DMS53 treated with DMSO at 0.1 percent for 48 hours (cell line): ENCODE data around the gene UBL4B.

Experiments used
- DNase-seq: peaks from one replicate; lab custom pipeline; 2025; ENCODE audit not compliant: unreplicated experiment; lab: John Stamatoyannopoulos, UW

Gene UBL4B

GRCh38 chr1:110151175-110151669, 39.0 kb downstream of the UBL4B start:
- no peak for DNase-seq

DNA sequence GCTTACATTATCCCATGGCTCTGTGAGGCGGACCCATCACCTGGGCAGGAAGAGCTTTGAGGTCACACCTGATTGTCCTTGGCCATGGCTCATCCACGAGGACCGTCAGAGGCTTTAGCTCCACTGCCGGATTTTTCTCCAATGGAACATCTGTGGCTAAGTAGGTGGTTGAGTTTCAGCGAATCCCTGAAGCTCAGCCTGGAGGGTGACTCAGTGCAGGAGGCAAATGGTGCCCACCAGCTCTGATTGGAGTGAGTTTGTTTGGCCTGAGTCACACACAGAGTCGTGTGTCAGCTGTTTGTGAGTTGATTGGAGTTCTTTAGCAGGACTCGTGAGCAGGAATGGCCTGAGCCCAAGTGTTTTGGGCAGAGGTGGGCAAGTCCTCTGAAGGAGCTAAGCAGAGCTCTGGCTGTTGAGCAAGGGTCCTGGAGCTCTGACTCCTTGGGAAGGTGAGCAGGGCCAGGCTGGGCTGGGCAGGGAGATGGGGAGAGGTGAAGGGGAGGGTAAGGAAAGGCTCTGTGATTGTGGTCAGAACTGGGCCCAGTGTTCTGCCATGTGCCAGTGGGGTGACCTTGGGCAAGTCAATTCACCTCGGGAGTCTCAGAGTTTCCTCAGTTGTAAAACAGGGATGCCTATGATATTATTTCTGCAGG, 40.0 kb downstream of the UBL4B start:
- DNase-seq, result no peak

DNA sequence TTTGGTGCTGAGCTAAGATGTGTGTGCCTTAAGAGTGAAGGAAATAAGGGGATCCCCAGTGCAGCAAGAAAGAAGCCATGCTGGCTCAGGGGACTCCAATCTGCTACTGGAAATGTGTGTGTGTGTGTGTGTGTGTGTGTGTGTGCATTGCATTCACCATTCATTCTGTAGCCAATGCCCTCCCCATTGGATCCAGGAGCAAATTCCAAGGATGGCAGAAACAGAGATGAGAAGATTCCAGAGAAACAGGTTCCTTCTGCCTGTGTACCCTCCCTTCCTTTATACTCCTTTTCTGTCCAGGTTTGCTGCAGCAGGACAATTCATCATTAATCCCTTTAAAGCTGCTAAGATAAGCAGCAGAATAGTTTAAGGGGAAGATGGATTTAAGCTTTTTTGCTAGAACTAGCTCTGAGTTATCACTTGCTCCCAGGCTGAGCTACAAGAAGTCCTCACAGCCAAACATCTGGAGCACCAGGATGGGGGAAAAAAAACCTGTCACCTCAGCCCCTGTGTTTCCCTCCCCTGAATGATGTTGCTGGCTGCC, 41.2 kb downstream of the UBL4B start:
- DNase-seq, result no peak

DNA sequence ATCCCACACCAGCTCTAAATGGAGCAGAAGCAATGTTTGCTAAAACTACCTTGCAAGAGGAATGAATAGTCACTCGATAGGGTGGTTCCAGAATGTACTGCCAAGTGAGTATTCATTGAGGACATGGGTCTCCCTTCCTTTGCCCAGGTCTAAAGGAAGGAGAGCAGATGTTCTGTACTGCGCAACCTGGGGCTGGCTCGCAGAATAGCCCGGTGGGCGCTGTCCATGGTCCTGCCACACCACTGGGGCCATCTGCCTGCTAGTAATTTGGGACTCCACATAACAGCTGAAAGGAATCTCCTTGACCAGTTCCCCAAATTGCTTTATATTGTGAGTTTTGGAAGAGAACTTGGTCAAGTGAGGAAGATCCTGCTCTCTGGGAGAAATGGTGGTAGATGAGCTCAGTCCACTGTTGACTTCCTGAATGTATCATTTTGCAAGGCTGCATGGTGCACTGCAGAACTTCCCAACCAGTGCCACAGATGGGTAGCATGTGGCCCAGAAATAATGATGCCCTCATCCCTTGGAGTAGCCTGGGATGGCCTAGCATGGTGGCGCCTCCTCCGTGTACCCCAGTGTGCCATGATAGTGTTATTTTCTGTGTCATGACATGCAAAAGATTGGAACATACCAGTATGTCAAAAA, 43.8 kb downstream of the UBL4B start:
- DNase-seq, result no peak

GRCh38 chr1:110158261-110158660, 46.0 kb downstream of the UBL4B start:
- no peak for DNase-seq

DNA sequence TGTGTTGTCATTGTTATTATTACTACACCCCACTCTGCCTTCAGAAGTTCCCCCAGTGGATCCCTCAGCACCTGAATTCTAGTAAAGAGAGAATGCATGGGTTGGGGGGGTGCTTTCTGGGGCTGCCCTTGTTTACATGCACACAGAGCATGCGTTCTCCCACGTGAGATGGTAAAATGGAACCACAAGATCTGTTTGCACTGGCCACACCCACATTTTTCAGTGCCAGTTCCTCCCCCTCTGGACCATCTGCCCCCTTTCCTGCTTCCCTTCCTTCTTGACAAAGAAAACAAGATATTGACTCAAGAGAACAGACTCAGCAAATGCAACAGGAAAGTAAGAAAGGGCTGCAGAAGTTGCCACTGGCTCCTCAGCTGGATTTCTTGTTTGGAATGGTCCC, 46.9 kb downstream of the UBL4B start:
- no peak for DNase-seq

DNA sequence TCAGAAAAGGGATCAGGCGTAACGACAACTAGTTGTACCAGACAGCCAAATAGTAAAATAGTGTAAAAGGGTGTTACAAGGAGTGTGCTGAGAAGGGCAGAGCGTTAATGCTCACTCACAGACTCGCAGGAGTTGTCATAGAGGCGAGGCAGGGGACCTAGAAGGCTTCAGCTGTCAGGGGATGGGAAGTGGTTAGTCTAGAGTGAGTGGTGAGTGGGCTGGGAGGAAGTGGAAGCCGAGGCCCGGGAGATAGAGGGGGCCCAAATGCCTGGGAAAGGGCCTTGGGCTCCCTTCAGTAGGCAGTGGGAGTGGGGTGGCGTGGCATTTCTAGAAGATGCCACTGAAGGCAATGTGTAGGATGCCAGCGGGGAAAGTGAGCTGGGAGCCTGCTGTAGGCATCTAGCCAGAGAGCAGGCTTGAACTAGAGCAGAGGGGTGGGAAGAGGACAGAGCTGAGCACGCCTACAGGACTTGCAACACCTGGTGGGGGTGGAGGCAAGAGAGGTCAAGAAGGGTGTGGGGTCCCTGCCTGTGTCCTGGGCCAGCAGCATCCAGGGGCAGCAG, 48.4 kb downstream of the UBL4B start:
- DNase-seq, result no peak

DNA sequence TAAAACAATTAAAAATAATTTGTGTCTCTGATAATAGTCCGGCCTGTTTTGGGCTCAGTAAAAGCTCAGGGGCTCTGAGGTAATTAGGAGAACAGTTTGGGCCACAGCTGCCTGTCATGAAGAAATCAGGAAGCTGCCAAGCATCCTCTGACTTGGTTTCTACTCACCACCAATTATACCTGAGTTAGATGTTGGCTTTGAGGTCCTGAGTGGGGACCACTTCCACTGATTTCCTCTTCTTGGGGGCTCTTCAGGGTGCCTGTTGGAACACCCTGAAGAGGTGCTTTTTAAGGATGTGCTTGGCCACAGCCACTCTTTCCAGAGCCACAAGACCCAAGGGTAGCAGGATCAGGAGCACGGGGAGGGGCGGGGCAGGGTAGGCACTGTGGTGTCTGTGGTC, 48.9 kb downstream of the UBL4B start:
- DNase-seq, result no peak

GRCh38 chr1:110161849-110162248, 49.6 kb downstream of the UBL4B start:
- no peak for DNase-seq
